Purkinje cell (primary cell): ENCODE results near the gene GPR143. TPM values are rescaled to one million over a fixed set of nuclear protein-coding genes. Genes with fewer than 3 reads are reported as not detected.

Experiments
- polyA plus RNA-seq: library from polyadenylated mRNA; unstranded; fragments of >200 nt; fragmentation: Nextera tagmentation; gene quantifications from 2 replicates; pipeline ENCODE4 v1.2.1, GENCODE V29; 2014

The GPR143 gene
- polyA plus RNA-seq = 11.7 and 22.3 TPM in 2 replicates

GRCh38 chrX:9765737-9766097 lies at the start of gene GPR143:
Gene GPR143 (minus strand): TSS chrX:9765847. CDS start chrX:9765817, 30 bp downstream.

GRCh38 chrX:9785944-9786797 lies 20.5 kb upstream of the GPR143 start, which contains the start of gene SHROOM2:
Gene SHROOM2 (plus strand): TSS chrX:9786429. CDS start chrX:9786546, 117 bp downstream.

Other genes starting within 250 kb of the GPR143 start
- gene SHROOM2, start 20.6 kb upstream of the GPR143 start, polyA plus RNA-seq = 19.2 and 30.5 TPM in 2 replicates
- gene CLDN34, start 201.5 kb upstream of the GPR143 start, polyA plus RNA-seq = not detected in 2 replicates